Kidney (tissue), 22 donors: ENCODE results near the gene PCSK5. TPM values are rescaled to one million over a fixed set of nuclear protein-coding genes. Genes with fewer than 3 reads are reported as not detected.

Experiments
- DNase-seq, 5 donors: peaks; one replicate each; pipeline ENCODE4 v3.0.0-alpha.2; 2013 to 2020
- FAIRE-seq: peaks from 2 replicates; lab custom pipeline; 2012; peaks lifted over from hg19 to GRCh38; lab: Jason Lieb, UNC
- H3K27ac ChIP-seq, 2 donors: one replicate each; pipeline ENCODE4 v1.7.0; 2013; ENCODE audit warnings: low read depth in 2 of 2, low read length in 2 of 2, inconsistent platforms in 1 of 2
- H3K27me3 ChIP-seq: one replicate; pipeline ENCODE4 v1.7.1; 2013; ENCODE audit warnings: low read length, inconsistent platforms; ENCODE audit not compliant: control insufficient read depth, insufficient read depth
- H3K36me3 ChIP-seq, 3 donors: one replicate each; pipeline versions ENCODE4 v1.7.0 to v1.7.1; 2013; ENCODE audit warnings: low read length in 3 of 3, control low read depth in 1 of 3, inconsistent platforms in 1 of 3; ENCODE audit not compliant: insufficient read depth in 3 of 3, control insufficient read depth in 2 of 3
- H3K4me1 ChIP-seq, 3 donors: one replicate each; pipeline versions ENCODE4 v1.7.0 to v1.7.1; 2013; ENCODE audit warnings: low read length in 3 of 3, inconsistent platforms in 1 of 3, low read depth in 1 of 3; ENCODE audit not compliant: control insufficient read depth in 2 of 3, insufficient read depth in 2 of 3
- H3K4me3 ChIP-seq, 3 donors: one replicate each; pipeline versions ENCODE4 v1.7.0 to v1.8.1; 2013; ENCODE audit warnings: low read length in 3 of 3, control low read depth in 1 of 3, inconsistent platforms in 1 of 3
- H3K9ac ChIP-seq, 3 donors: one replicate each; pipeline versions ENCODE4 v1.7.0 to v1.7.1; 2013; ENCODE audit warnings: low read length in 3 of 3, control low read depth in 1 of 3, inconsistent platforms in 1 of 3
- H3K9me3 ChIP-seq, 3 donors: one replicate each; pipeline versions ENCODE4 v1.7.0 to v1.7.1; 2013; ENCODE audit warnings: low read length in 3 of 3, control low read depth in 1 of 3, inconsistent platforms in 1 of 3; ENCODE audit not compliant: control insufficient read depth in 2 of 3, insufficient read depth in 1 of 3
- intact Hi-C: fragments of 100-400 bp; cut with DNase I; formaldehyde crosslinking; loops from one replicate; pipeline ENCODE4 v1.11.1; 2022
- long read RNA-seq, 10 donors: library from polyadenylated mRNA in 1 of 10; unstranded in 1 of 10; transcript quantifications; one replicate each; pipeline ENCODE4 v2.0.0 and lab custom pipeline, GENCODE V29; 2021 to 2026
- polyA plus RNA-seq: library from polyadenylated mRNA; stranded (reverse); fragments of 350-450 nt; fragmentation: Illumina TruSeq; extraction: RNeasy Lipid Tissue Mini Kit (QIAGEN cat#74804); gene quantifications from one replicate; pipeline ENCODE4 v1.2.3, GENCODE V29; 2014; ENCODE audit warnings: low read depth, low replicate concordance; ENCODE audit not compliant: insufficient read depth
- total RNA-seq: library from RNA; stranded (reverse); fragmentation: NEBNext Ultra II Directional; extraction: Animal tissue kit (Norgen Biotek cat#: 25700); gene quantifications from one replicate; pipeline ENCODE4 v1.2.1, GENCODE V29; 2021
- TF ChIP-seq, protein P1 (sequence below): IDR thresholded peaks from 3 replicates; pipeline ENCODE4 v1.5.1; 2012; ENCODE audit warnings: mild to moderate bottlenecking, moderate library complexity, borderline replicate concordance; ENCODE audit not compliant: insufficient read depth; ENCODE audit errors: extremely low read depth
- donor health status: control.
- donor health status: control.
- donor health status: control.
- donor health status: control.
- donor health status: control.
- donor health status: DM: yes; HTN: yes; CAD: no.
- donor health status: Normal renal cell carcinoma (clear cell type).

PCSK5 gene
- total RNA-seq (14.7 TPM), polyA plus RNA-seq (1.6 TPM)
- long read RNA-seq, donor 1, full-length matches to known transcripts, result 1 of 1 reads
- long read RNA-seq, donor 1, partial matches to known transcripts, result 0 of 1 reads
- long read RNA-seq, donor 1, other reads (novel, unspliced or antisense), result 0 of 1 reads
- long read RNA-seq, donor 2, result 0 reads
- long read RNA-seq, donor 3, full-length matches to known transcripts, result 2 of 10 reads
- long read RNA-seq, donor 3, partial matches to known transcripts, result 8 of 10 reads
- long read RNA-seq, donor 3, other reads (novel, unspliced or antisense), result 0 of 10 reads
- long read RNA-seq, donor 4, full-length matches to known transcripts, result 1 of 1 reads
- long read RNA-seq, donor 4, partial matches to known transcripts, result 0 of 1 reads
- long read RNA-seq, donor 4, other reads (novel, unspliced or antisense), result 0 of 1 reads
- long read RNA-seq, donor 5, result 0 reads
- long read RNA-seq, donor 6, result 0 reads
- long read RNA-seq, donor 7, full-length matches to known transcripts, result 5 of 13 reads
- long read RNA-seq, donor 7, partial matches to known transcripts, result 0 of 13 reads
- long read RNA-seq, donor 7, other reads (novel, unspliced or antisense), result 8 of 13 reads
- long read RNA-seq, donor 8, full-length matches to known transcripts, result 1 of 1 reads
- long read RNA-seq, donor 8, partial matches to known transcripts, result 0 of 1 reads
- long read RNA-seq, donor 8, other reads (novel, unspliced or antisense), result 0 of 1 reads
- long read RNA-seq, donor 9, result 0 reads
- long read RNA-seq, donor 10, result 0 reads

DNA sequence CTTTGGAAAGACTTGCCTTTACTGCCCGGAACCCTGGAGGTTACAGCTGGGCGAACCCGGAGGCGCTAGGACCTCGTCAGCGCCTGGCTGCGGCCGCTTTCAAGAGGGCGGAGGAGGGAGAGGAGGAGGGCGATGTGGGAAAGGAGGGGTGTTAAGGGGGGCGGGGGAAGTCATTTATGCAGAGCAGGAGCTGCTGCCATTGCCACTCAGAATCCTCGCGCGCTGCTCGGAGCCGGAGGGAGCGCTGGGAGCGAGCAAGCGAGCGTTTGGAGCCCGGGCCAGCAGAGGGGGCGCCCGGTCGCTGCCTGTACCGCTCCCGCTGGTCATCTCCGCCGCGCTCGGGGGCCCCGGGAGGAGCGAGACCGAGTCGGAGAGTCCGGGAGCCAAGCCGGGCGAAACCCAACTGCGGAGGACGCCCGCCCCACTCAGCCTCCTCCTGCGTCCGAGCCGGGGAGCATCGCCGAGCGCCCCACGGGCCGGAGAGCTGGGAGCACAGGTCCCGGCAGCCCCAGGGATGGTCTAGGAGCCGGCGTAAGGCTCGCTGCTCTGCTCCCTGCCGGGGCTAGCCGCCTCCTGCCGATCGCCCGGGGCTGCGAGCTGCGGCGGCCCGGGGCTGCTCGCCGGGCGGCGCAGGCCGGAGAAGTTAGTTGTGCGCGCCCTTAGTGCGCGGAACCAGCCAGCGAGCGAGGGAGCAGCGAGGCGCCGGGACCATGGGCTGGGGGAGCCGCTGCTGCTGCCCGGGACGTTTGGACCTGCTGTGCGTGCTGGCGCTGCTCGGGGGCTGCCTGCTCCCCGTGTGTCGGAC, at the start of gene PCSK5:
TSS of gene PCSK5 (plus strand) at position 202 of the 805 bp plus-strand sequence. CDS start at position 711, 509 bp downstream.
- intact Hi-C loops, result no loop called here
- TF ChIP-seq, protein P1, sequence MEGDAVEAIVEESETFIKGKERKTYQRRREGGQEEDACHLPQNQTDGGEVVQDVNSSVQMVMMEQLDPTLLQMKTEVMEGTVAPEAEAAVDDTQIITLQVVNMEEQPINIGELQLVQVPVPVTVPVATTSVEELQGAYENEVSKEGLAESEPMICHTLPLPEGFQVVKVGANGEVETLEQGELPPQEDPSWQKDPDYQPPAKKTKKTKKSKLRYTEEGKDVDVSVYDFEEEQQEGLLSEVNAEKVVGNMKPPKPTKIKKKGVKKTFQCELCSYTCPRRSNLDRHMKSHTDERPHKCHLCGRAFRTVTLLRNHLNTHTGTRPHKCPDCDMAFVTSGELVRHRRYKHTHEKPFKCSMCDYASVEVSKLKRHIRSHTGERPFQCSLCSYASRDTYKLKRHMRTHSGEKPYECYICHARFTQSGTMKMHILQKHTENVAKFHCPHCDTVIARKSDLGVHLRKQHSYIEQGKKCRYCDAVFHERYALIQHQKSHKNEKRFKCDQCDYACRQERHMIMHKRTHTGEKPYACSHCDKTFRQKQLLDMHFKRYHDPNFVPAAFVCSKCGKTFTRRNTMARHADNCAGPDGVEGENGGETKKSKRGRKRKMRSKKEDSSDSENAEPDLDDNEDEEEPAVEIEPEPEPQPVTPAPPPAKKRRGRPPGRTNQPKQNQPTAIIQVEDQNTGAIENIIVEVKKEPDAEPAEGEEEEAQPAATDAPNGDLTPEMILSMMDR, result peak; percentile 12
- H3K36me3 ChIP-seq, result no peaks in the 10 kb centered on the region
- peak within 1 kb of the TSS; percentile 80 to 96 (median 95) for H3K4me3 ChIP-seq
- peak within 1 kb of the TSS; percentile 74 to 84 for H3K27ac ChIP-seq
- H3K4me1 ChIP-seq, result peaks cover 4 to 7% (median 6%) of the 10 kb centered on the region in 3 donors
- H3K27me3 ChIP-seq, result no peaks in the 10 kb centered on the region
- H3K9me3 ChIP-seq, result no peaks in the 10 kb centered on the region
- H3K9ac ChIP-seq, result peak within 1 kb of the TSS; percentile 74 to 89 (median 83)
- DNase-seq (peak; percentile 96 to 98 (median 98)), FAIRE-seq (no peak)

DNA sequence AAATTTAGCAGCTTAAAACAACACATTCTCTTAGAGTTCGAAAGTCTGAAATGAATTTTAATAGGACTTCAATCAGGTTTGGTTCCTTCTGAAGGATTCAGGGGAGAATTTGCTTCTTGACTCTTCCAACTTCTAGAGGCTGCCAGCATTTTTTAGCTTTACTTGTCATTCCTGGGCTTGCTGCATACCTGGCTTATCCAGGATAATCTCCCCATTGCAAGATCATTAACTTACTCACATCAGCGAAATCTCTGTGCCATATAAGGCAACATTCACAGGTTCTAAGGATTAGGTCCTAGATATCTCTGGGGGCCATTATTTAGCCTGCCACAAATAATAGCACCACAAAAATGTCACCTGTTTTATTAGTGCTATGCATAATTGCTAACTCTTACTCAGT, 46.2 kb upstream of the PCSK5 start:
- H3K27me3 ChIP-seq, result no peaks in the 10 kb centered on the region
- H3K9me3 ChIP-seq, result peaks cover 0 to 6% (median 0%) of the 10 kb centered on the region in 3 donors
- FAIRE-seq (no peak), DNase-seq (no peak)
- H3K4me3 ChIP-seq, result no peak overlapping the region
- TF ChIP-seq, protein P1, result no peak
- no peak overlapping the region for H3K27ac ChIP-seq
- H3K9ac ChIP-seq, result no peak overlapping the region
- H3K36me3 ChIP-seq, result no peaks in the 10 kb centered on the region
- intact Hi-C loops, result loop anchor here (10.0 kb wide), 1 partner anchor 580 kb away; no protein-coding TSS in a partner anchor
- H3K4me1 ChIP-seq, result no peaks in the 10 kb centered on the region

DNA sequence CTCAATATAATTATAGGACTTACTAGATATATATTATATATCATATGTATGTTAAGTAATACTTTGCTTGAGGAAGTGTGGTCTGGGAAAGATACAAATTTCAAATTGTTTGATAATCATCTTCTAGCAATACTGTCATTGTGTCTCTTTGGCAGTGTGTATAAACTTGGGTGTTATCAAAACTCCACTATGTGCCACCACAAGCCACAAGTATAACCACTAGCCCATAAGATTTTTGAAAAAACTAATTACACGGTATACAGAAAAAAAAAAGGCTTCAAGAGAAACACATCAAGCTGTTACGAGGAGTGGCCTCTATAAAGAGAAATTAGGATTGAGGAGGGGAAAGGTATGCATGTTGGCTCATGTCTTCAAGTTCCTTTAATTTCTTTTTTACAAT, 44.7 kb upstream of the PCSK5 start:
- TF ChIP-seq, protein P1, result no peak
- intact Hi-C loops, result loop anchor here (10.0 kb wide), 1 partner anchor 581 kb away; no protein-coding TSS in a partner anchor
- Histone ChIP-seq H3K9ac (no peak overlapping the region), H3K4me3 (no peak overlapping the region), H3K36me3 (no peaks in the 10 kb centered on the region), H3K27ac (no peak overlapping the region), H3K4me1 (no peaks in the 10 kb centered on the region), H3K27me3 (no peaks in the 10 kb centered on the region), H3K9me3 (peaks cover 0 to 6% (median 0%) of the 10 kb centered on the region in 3 donors)
- FAIRE-seq, result no peak
- DNase-seq, result no peak
